HG03439 (cell line): ENCODE measurements around the gene CD2BP2.
"Not testable (repeated sequence)": the region's sequence is repeated elsewhere in the genome, so short reads cannot be mapped to it uniquely, and the experiment has no call there.

ENCODE experiments used
- ATAC-seq: cut with Tn5 transposase; IDR thresholded peaks from one replicate; pipeline ENCODE4 v1.9.1; 2021; ENCODE audit warnings: mild to moderate bottlenecking, moderate library complexity; ENCODE audit not compliant: unreplicated experiment

The CD2BP2 gene

GRCh38 chr16:30346286-30346685 is 8.8 kb downstream of the CD2BP2 start:
- no peak for ATAC-seq

- not testable (repeated sequence) for ATAC-seq
Observed at GRCh38 chr16:30343491-30343820, 11.7 kb downstream of the CD2BP2 start.

- no peak for ATAC-seq
Observed at GRCh38 chr16:30342751-30343490, 12.2 kb downstream of the CD2BP2 start.

GRCh38 chr16:30341971-30342370 is 13.1 kb downstream of the CD2BP2 start:
- not testable (repeated sequence) for ATAC-seq

- ATAC-seq = no peak
Observed at GRCh38 chr16:30340621-30341020, 14.5 kb downstream of the CD2BP2 start.

- not testable (repeated sequence) for ATAC-seq
Observed at GRCh38 chr16:30338715-30339114, 16.4 kb downstream of the CD2BP2 start.

GRCh38 chr16:30337964-30338357 is 17.1 kb downstream of the CD2BP2 start:
- ATAC-seq = not testable (repeated sequence)

GRCh38 chr16:30335598-30336474 is 19.3 kb downstream of the CD2BP2 start:
- ATAC-seq = peak; percentile 26

- peak; percentile 71 for ATAC-seq
Observed at GRCh38 chr16:30335028-30335597, 20.0 kb downstream of the CD2BP2 start.

- peak; percentile 86 for ATAC-seq
Observed at GRCh38 chr16:30334473-30334989, 20.6 kb downstream of the CD2BP2 start.

GRCh38 chr16:30324220-30324619 is 30.9 kb downstream of the CD2BP2 start:
- not testable (repeated sequence) for ATAC-seq

GRCh38 chr16:30318647-30319046 is 36.5 kb downstream of the CD2BP2 start:
- ATAC-seq = not testable (repeated sequence)

- not testable (repeated sequence) for ATAC-seq
Observed at GRCh38 chr16:30310937-30311336, 44.2 kb downstream of the CD2BP2 start.

- not testable (repeated sequence) for ATAC-seq
Observed at GRCh38 chr16:30309255-30309654, 45.9 kb downstream of the CD2BP2 start.
